NT2/D1 (cell line): ENCODE results near the gene MAST4.

Experiments
- SUZ12 ChIP-seq: IDR thresholded peaks from 2 replicates; pipeline ENCODE4 v1.6.1; 2011; ENCODE audit not compliant: insufficient read length, insufficient read depth; ENCODE audit errors: extremely low read depth
- YY1 ChIP-seq: IDR thresholded peaks from 2 replicates; pipeline ENCODE4 v1.6.1; 2011; ENCODE audit not compliant: insufficient read length, insufficient read depth
- ZNF274 ChIP-seq: IDR thresholded peaks from 2 replicates; pipeline ENCODE4 v1.6.1; 2011; ENCODE audit warnings: mild to moderate bottlenecking, low read depth, low read length

DNA sequence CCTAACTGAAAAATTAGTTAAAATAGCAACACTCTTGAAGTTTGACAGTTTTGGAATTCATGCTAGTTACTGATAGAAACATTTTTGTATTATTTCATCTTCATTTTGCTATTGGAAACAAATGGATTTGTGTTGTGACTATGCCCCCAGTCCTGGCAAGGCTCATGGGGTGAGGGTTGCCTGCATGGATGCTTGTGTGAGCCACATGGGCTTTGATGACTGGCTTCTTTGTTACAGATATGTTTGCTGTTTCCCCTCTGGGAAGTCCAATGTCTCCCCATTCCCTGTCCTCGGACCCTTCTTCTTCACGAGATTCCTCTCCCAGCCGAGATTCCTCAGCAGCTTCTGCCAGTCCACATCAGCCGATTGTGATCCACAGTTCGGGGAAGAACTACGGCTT is 556.2 kb downstream of the MAST4 start:
- TF ChIP-seq SUZ12: no peak
- TF ChIP-seq YY1: no peak
- no peak for TF ChIP-seq ZNF274
